GM19452 (cell line): ENCODE results near the gene SPIN1.

ENCODE experiments used
- ATAC-seq: cut with Tn5 transposase; IDR thresholded peaks from one replicate; pipeline ENCODE4 v1.9.1; 2021; ENCODE audit not compliant: unreplicated experiment

SPIN1 gene

GRCh38 chr9:88488166-88488565 is 99.9 kb downstream of the SPIN1 start:
- ATAC-seq, result no peak

- ATAC-seq, result no peak
Observed at GRCh38 chr9:88494983-88495721, 106.9 kb downstream of the SPIN1 start.

- no peak for ATAC-seq
Observed at GRCh38 chr9:88497224-88497623, 109.0 kb downstream of the SPIN1 start.

- ATAC-seq, result no peak
Observed at GRCh38 chr9:88498880-88499279, 110.6 kb downstream of the SPIN1 start.

- no peak for ATAC-seq
Observed at GRCh38 chr9:88501086-88501485, 112.8 kb downstream of the SPIN1 start.

- ATAC-seq, result no peak
Observed at GRCh38 chr9:88502552-88503034, 114.3 kb downstream of the SPIN1 start.

GRCh38 chr9:88503081-88503844 is 115.0 kb downstream of the SPIN1 start:
- no peak for ATAC-seq

- no peak for ATAC-seq
Observed at GRCh38 chr9:88503845-88504764, 115.9 kb downstream of the SPIN1 start.

- ATAC-seq, result no peak
Observed at GRCh38 chr9:88508326-88508725, 120.1 kb downstream of the SPIN1 start.

GRCh38 chr9:88511906-88512305 is 123.7 kb downstream of the SPIN1 start:
- no peak for ATAC-seq

GRCh38 chr9:88514247-88514646 is 126.0 kb downstream of the SPIN1 start:
- ATAC-seq, result no peak

- ATAC-seq, result no peak
Observed at GRCh38 chr9:88521308-88521707, 133.1 kb downstream of the SPIN1 start.

GRCh38 chr9:88522360-88522759 is 134.1 kb downstream of the SPIN1 start:
- ATAC-seq, result no peak

GRCh38 chr9:88523056-88523455 is 134.8 kb downstream of the SPIN1 start:
- no peak for ATAC-seq

GRCh38 chr9:88524911-88525310 is 136.7 kb downstream of the SPIN1 start:
- no peak for ATAC-seq

GRCh38 chr9:88527618-88528017 is 139.4 kb downstream of the SPIN1 start:
- no peak for ATAC-seq
